Colon (tissue), 2 donors: ENCODE data around the gene IL31RA.
"Not testable (repeated sequence)": the region's sequence is repeated elsewhere in the genome, so short reads cannot be mapped to it uniquely, and the experiment has no call there.

Experiments used
- FAIRE-seq: peaks from 2 replicates; lab custom pipeline; 2012; peaks lifted over from hg19 to GRCh38; lab: Jason Lieb, UNC
- donor health status: control.
- donor health status: control.

IL31RA gene

GRCh38 chr5:55850839-55851674 lies at the start of gene IL31RA:
TSS of gene IL31RA (plus strand) at chr5:55851357. CDS start at chr5:55851571, 214 bp downstream.
- no peak for FAIRE-seq

- FAIRE-seq, result not testable (repeated sequence)
Observed at GRCh38 chr5:55808814-55809213, 42.3 kb upstream of the IL31RA start.

- not testable (repeated sequence) for FAIRE-seq
Observed at GRCh38 chr5:55815939-55816338, 35.2 kb upstream of the IL31RA start.

GRCh38 chr5:55816342-55816741 lies 34.8 kb upstream of the IL31RA start:
- FAIRE-seq, result no peak

- FAIRE-seq, result no peak
Observed at GRCh38 chr5:55817030-55817429, 34.1 kb upstream of the IL31RA start.

GRCh38 chr5:55820488-55820887 lies 30.7 kb upstream of the IL31RA start:
- no peak for FAIRE-seq

GRCh38 chr5:55821731-55822512 lies 29.2 kb upstream of the IL31RA start:
- no peak for FAIRE-seq

- FAIRE-seq, result no peak
Observed at GRCh38 chr5:55823151-55823796, 27.9 kb upstream of the IL31RA start.

GRCh38 chr5:55829956-55830355 lies 21.2 kb upstream of the IL31RA start:
- FAIRE-seq, result no peak

- FAIRE-seq, result no peak
Observed at GRCh38 chr5:55832446-55832845, 18.7 kb upstream of the IL31RA start.

- FAIRE-seq, result no peak
Observed at GRCh38 chr5:55836191-55836590, 15.0 kb upstream of the IL31RA start.

- no peak for FAIRE-seq
Observed at GRCh38 chr5:55841976-55842375, 9.2 kb upstream of the IL31RA start.

- FAIRE-seq, result no peak
Observed at GRCh38 chr5:55847837-55848236, 3.3 kb upstream of the IL31RA start.

GRCh38 chr5:55848783-55849182 lies 2.4 kb upstream of the IL31RA start:
- FAIRE-seq, result no peak

GRCh38 chr5:55851675-55851979 lies 470 bp downstream of the IL31RA start:
- no peak for FAIRE-seq

GRCh38 chr5:55852503-55852902 lies 1.3 kb downstream of the IL31RA start:
- no peak for FAIRE-seq

GRCh38 chr5:55853041-55853670 lies 2.0 kb downstream of the IL31RA start:
- no peak for FAIRE-seq

GRCh38 chr5:55853818-55854217 lies 2.7 kb downstream of the IL31RA start:
- no peak for FAIRE-seq

GRCh38 chr5:55855509-55855908 lies 4.4 kb downstream of the IL31RA start:
- FAIRE-seq, result no peak

GRCh38 chr5:55856516-55857246 lies 5.5 kb downstream of the IL31RA start:
- FAIRE-seq, result no peak

- no peak for FAIRE-seq
Observed at GRCh38 chr5:55857247-55857640, 6.1 kb downstream of the IL31RA start.

- no peak for FAIRE-seq
Observed at GRCh38 chr5:55858104-55858503, 6.9 kb downstream of the IL31RA start.
